Liver (tissue), 9 donors: Measurements from ENCODE around the gene KRTAP10-7. TPM values are rescaled to one million over a fixed set of nuclear protein-coding genes. Genes with fewer than 3 reads are reported as not detected.

Experiments used
- DNase-seq: peaks from one replicate; pipeline ENCODE4 v3.0.0-alpha.2; 2017; ENCODE audit warnings: low spot score
- H3K27ac ChIP-seq, 2 donors: one replicate each; pipeline ENCODE4 v1.7.0; 2013; ENCODE audit warnings: inconsistent platforms in 2 of 2, low read length in 2 of 2, control low read depth in 1 of 2, low read depth in 1 of 2, mild to moderate bottlenecking in 1 of 2
- H3K27me3 ChIP-seq, 4 donors: one replicate each; pipeline versions ENCODE4 v1.6.1 to v1.7.0; 2013; ENCODE audit warnings: low read length in 3 of 4, inconsistent platforms in 1 of 4, mild to moderate bottlenecking in 1 of 4, moderate library complexity in 1 of 4; ENCODE audit not compliant: control insufficient read depth in 4 of 4, insufficient read depth in 4 of 4
- H3K36me3 ChIP-seq, 4 donors: one replicate each; pipeline versions ENCODE4 v1.6.1 to v1.7.0; 2013; ENCODE audit warnings: low read length in 3 of 4, mild to moderate bottlenecking in 3 of 4, low read depth in 1 of 4, moderate library complexity in 1 of 4; ENCODE audit not compliant: control insufficient read depth in 4 of 4, insufficient read depth in 3 of 4
- H3K4me1 ChIP-seq, 4 donors: one replicate each; pipeline versions ENCODE4 v1.6.1 to v1.7.0; 2013; ENCODE audit warnings: low read length in 3 of 4, mild to moderate bottlenecking in 3 of 4, moderate library complexity in 1 of 4; ENCODE audit not compliant: control insufficient read depth in 4 of 4, insufficient read depth in 4 of 4
- H3K4me3 ChIP-seq, 3 donors: one replicate each; pipeline versions ENCODE4 v1.6.1 to v1.7.0; 2013; ENCODE audit warnings: low read length in 3 of 3, control low read depth in 1 of 3, low read depth in 1 of 3, mild to moderate bottlenecking in 1 of 3
- H3K9ac ChIP-seq, 2 donors: one replicate each; pipeline ENCODE4 v1.7.0; 2013; ENCODE audit warnings: low read length in 2 of 2, mild to moderate bottlenecking in 2 of 2, moderate library complexity in 2 of 2, control low read depth in 1 of 2, low read depth in 1 of 2
- H3K9me3 ChIP-seq, 4 donors: one replicate each; pipeline versions ENCODE4 v1.6.1 to v1.7.0; 2013; ENCODE audit warnings: low read length in 3 of 4; ENCODE audit not compliant: control insufficient read depth in 4 of 4
- CTCF ChIP-seq: fragments of 150-350 bp; IDR thresholded peaks from 2 replicates; pipeline ENCODE4 v1.5.1; 2017; ENCODE audit warnings: improper control_type of control experiment, low read depth, low read length; ENCODE audit not compliant: missing input control
- EGR1 ChIP-seq, 2 donors: IDR thresholded peaks; 2 replicates each; pipeline ENCODE4 v1.6.1; 2016 to 2018; ENCODE audit warnings: antibody characterized with exemption in 2 of 2, low read depth in 2 of 2
- FOXA1 ChIP-seq: IDR thresholded peaks from 2 replicates; pipeline ENCODE4 v1.6.1; 2016; ENCODE audit warnings: antibody characterized with exemption
- FOXA2 ChIP-seq: IDR thresholded peaks from 2 replicates; pipeline ENCODE4 v1.6.1; 2016; ENCODE audit warnings: antibody characterized with exemption
- GABPA ChIP-seq, 2 donors: IDR thresholded peaks in 1 of 2; conservative IDR thresholded peaks in 1 of 2; 2 replicates each; pipeline ENCODE4 v1.6.1; 2016; ENCODE audit warnings: antibody characterized with exemption in 2 of 2, mild to moderate bottlenecking in 1 of 2, moderate library complexity in 1 of 2
- HNF4A ChIP-seq, 2 donors: conservative IDR thresholded peaks; 2 replicates each; pipeline ENCODE4 v1.6.1; 2016; ENCODE audit warnings: antibody characterized with exemption in 2 of 2, mild to moderate bottlenecking in 2 of 2
- HNF4G ChIP-seq: IDR thresholded peaks from 2 replicates; pipeline ENCODE4 v1.6.1; 2016; ENCODE audit warnings: antibody characterized with exemption
- JUND ChIP-seq, 2 donors: IDR thresholded peaks; 2 replicates each; pipeline ENCODE4 v1.6.1; 2016; ENCODE audit warnings: antibody characterized with exemption in 2 of 2
- REST ChIP-seq: IDR thresholded peaks from 2 replicates; pipeline ENCODE4 v1.6.1; 2016; ENCODE audit warnings: antibody characterized with exemption, mild to moderate bottlenecking
- RXRA ChIP-seq, 2 donors: IDR thresholded peaks; 2 replicates each; pipeline ENCODE4 v1.6.1; 2017 to 2018; ENCODE audit warnings: antibody characterized with exemption in 2 of 2, mild to moderate bottlenecking in 1 of 2
- SP1 ChIP-seq: IDR thresholded peaks from 2 replicates; pipeline ENCODE4 v1.6.1; 2018; ENCODE audit warnings: antibody characterized with exemption, mild to moderate bottlenecking
- WGBS: extraction: QIAGEN DNeasy Blood & Tissue Kit; methylation state at CpG from one replicate; pipeline ENCODE4 v1.1.7; 2013; 5-methylcytosine and 5-hydroxymethylcytosine counted together
- polyA plus RNA-seq, 2 donors: library from polyadenylated mRNA; stranded (reverse) in 1 of 2; unstranded in 1 of 2; fragments of 200-250 nt in 1 of 2; fragments of >200 nt in 1 of 2; fragmentation: Nextera tagmentation in 1 of 2; extraction: Ambion mirVana in 1 of 2; gene quantifications; one replicate each; pipeline versions ENCODE4 v1.2.1 to v1.2.3, GENCODE V29; 2013 to 2015
- total RNA-seq, 2 donors: library from RNA; depleted of rRNA; stranded (reverse); fragments of >200 nt; gene quantifications; one replicate each; pipeline ENCODE4 v1.2.3, GENCODE V29; 2014
- TF ChIP-seq, protein P1 (sequence below): IDR thresholded peaks from 2 replicates; pipeline ENCODE4 v1.6.1; 2016; ENCODE audit warnings: antibody characterized with exemption
- TF ChIP-seq, protein P2 (sequence below): IDR thresholded peaks from 2 replicates; pipeline ENCODE4 v1.6.1; 2016; ENCODE audit warnings: antibody characterized with exemption
- donor health status: healthy.
- donor health status: healthy.
- donor health status: healthy.
- donor health status: healthy.
- donor health status: healthy.

Gene KRTAP10-7
- total and polyA plus RNA-seq, 4 donors, result not detected

DNA sequence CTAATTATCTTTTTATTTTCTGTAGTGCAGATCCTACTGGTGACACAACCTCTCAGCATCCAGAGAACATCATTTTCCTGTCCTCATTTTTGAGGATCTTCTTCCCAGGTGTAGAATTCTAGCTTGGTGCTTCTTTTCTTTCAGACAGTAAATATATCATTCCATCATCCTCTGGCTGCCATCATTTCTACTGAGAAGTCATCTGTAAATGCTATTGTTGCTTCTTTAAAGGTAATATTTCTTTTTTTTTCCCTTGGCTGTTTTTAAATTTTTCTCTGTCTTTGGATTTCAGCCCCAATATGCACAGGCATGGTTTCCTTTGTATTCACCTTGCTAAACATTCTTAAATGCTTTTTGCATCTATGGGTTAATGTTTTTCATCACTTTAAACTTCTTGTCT, 23.2 kb downstream of the KRTAP10-7 start:
- Histone ChIP-seq H3K36me3 (no peaks in the 10 kb centered on the region), H3K9me3 (peaks cover 0 to 8% (median 2%) of the 10 kb centered on the region in 4 donors), H3K27me3 (no peaks in the 10 kb centered on the region), H3K27ac (no peak overlapping the region), H3K4me3 (no peak overlapping the region), H3K4me1 (no peaks in the 10 kb centered on the region), H3K9ac (no peak overlapping the region)
- no peak for DNase-seq
- TF ChIP-seq, protein P1, sequence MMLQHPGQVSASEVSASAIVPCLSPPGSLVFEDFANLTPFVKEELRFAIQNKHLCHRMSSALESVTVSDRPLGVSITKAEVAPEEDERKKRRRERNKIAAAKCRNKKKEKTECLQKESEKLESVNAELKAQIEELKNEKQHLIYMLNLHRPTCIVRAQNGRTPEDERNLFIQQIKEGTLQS, result no peak
- TF ChIP-seq RXRA (IDR thresholded peaks at IDR 0.05) (no peak), SP1 (no peak), GABPA (IDR thresholded peaks at IDR 0.05 in 1 of 2, conservative IDR thresholded peaks at IDR 0.05 in 1 of 2) (no peak), HNF4G (no peak), FOXA2 (no peak), EGR1 (IDR thresholded peaks at IDR 0.05; ENCODE audit: low read depth in 2 of 2) (no peak), FOXA1 (no peak), HNF4A (conservative IDR thresholded peaks at IDR 0.05) (no peak), REST (no peak), JUND (IDR thresholded peaks at IDR 0.05) (no peak), CTCF (no peak)
- TF ChIP-seq, protein P2, sequence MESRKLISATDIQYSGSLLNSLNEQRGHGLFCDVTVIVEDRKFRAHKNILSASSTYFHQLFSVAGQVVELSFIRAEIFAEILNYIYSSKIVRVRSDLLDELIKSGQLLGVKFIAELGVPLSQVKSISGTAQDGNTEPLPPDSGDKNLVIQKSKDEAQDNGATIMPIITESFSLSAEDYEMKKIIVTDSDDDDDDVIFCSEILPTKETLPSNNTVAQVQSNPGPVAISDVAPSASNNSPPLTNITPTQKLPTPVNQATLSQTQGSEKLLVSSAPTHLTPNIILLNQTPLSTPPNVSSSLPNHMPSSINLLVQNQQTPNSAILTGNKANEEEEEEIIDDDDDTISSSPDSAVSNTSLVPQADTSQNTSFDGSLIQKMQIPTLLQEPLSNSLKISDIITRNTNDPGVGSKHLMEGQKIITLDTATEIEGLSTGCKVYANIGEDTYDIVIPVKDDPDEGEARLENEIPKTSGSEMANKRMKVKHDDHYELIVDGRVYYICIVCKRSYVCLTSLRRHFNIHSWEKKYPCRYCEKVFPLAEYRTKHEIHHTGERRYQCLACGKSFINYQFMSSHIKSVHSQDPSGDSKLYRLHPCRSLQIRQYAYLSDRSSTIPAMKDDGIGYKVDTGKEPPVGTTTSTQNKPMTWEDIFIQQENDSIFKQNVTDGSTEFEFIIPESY, result no peak

DNA sequence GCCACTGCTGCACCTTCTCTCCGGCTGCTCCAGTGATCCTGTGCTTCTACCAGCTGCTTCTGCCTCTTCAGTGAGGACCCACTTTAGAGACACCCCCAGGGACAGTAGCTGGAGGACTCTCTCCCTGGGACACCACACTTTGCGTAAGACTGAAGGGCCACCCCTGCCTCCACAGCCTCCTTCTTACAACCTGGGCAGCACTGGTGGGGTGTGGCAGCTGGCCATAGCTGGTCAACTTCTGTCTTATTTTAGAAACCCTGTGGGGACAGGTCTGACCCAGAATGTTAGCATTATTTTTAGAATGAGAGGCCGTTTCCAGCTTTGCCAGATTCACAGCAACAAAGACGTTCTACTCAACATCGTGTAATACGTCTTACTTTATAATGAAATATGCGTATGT, 25.4 kb downstream of the KRTAP10-7 start:
- no peak overlapping the region for H3K9ac ChIP-seq
- no peaks in the 10 kb centered on the region for H3K36me3 ChIP-seq
- 89% methylated on average over 7 of the region's 7 CpGs for WGBS
- no peak overlapping the region for H3K4me3 ChIP-seq
- no peaks in the 10 kb centered on the region for H3K4me1 ChIP-seq
- no peak for TF ChIP-seq CTCF
- H3K27me3 ChIP-seq, result no peaks in the 10 kb centered on the region
- no peak overlapping the region for H3K27ac ChIP-seq
- H3K9me3 ChIP-seq, result peaks cover 0 to 9% (median 2%) of the 10 kb centered on the region in 4 donors
- no peak for DNase-seq
